OCI-LY7 (cell line): ENCODE measurements around the gene BRCA1.
"Not testable (repeated sequence)": the region's sequence is repeated elsewhere in the genome, so short reads cannot be mapped to it uniquely, and the experiment has no call there.

Experiments
- EZH2phosphoT487 ChIP-seq: fragments of 200-600 bp; sonication (generic); IDR thresholded peaks from 2 replicates; pipeline ENCODE4 v1.6.1; 2018; ENCODE audit warnings: low read depth, borderline replicate concordance, mild to moderate bottlenecking, mixed run types, antibody characterized with exemption, low read length, moderate library complexity, mixed read lengths
- TF ChIP-seq, protein P1 (sequence below): fragments of 200-600 bp; sonication (generic); conservative IDR thresholded peaks from 2 replicates; pipeline ENCODE4 v1.5.1; 2014; ENCODE audit warnings: mild to moderate bottlenecking, antibody characterized with exemption, low read length, moderate library complexity, mixed read lengths

DNA sequence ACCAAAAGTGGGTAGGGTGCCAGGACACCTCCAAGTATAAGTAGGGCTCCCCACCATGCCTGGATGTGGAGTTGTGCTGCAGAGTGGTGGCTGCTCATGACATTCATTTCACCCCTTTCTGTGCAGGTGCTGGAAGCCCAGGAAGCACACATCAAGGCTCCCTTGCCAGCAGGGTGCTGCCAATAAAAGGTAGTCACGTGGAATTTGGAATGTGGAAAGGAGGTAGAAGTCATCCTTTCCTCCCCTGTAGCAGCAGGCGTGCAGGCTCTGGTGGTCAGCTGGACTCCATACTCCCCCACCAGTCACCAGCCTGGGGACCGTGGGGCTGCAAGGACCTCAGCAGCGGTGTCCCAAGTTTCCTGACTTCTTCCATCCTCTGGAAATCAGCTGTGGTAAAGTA is 13.4 kb upstream of the BRCA1 start:
- TF ChIP-seq, protein P1, sequence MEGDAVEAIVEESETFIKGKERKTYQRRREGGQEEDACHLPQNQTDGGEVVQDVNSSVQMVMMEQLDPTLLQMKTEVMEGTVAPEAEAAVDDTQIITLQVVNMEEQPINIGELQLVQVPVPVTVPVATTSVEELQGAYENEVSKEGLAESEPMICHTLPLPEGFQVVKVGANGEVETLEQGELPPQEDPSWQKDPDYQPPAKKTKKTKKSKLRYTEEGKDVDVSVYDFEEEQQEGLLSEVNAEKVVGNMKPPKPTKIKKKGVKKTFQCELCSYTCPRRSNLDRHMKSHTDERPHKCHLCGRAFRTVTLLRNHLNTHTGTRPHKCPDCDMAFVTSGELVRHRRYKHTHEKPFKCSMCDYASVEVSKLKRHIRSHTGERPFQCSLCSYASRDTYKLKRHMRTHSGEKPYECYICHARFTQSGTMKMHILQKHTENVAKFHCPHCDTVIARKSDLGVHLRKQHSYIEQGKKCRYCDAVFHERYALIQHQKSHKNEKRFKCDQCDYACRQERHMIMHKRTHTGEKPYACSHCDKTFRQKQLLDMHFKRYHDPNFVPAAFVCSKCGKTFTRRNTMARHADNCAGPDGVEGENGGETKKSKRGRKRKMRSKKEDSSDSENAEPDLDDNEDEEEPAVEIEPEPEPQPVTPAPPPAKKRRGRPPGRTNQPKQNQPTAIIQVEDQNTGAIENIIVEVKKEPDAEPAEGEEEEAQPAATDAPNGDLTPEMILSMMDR, result not testable (repeated sequence)
- not testable (repeated sequence) for TF ChIP-seq EZH2phosphoT487
